ENCODE data around the gene ACER3. TPM values are rescaled to one million over a fixed set of nuclear protein-coding genes. Genes with fewer than 3 reads are reported as not detected.

The ACER3 gene
- polyA plus RNA-seq, 1 donor from 2014 or later: 14.9 TPM

DNA sequence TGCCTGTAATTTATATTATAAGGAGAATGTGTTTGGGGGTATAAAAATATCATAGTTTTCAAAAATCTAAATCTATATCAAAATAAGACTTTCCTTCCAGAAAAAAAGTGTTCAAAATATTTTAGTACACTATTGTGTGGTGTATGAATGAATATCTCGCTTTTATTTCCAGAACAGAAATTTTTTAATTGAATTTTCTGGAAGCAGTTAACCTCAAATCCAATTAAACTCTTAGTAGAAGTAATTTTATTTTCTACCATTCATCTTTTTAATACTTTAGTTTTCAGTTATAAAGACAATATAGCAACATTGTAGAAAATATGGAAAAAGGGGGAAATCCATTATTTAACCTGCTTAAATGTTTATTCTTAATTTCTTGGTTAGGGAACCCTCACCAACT, 58.7 kb downstream of the ACER3 start:
- Histone ChIP-seq H3K79me2 (replicated peaks; ENCODE audit: insufficient read depth, low read length) (no peaks in the 10 kb centered on the region), H3K4me2 (ENCODE audit: low read length) (no peak overlapping the region), H3K27me3 (ENCODE audit: insufficient read depth, low read depth, low read length) (no peaks in the 10 kb centered on the region), H3K9ac (ENCODE audit: low read length) (no peak overlapping the region), H2AFZ (ENCODE audit: low read depth, low read length) (no peak overlapping the region), H4K20me1 (ENCODE audit: insufficient read depth) (no peaks in the 10 kb centered on the region), H3K27ac (ENCODE audit: low read length) (no peak overlapping the region), H3F3A (ENCODE audit: insufficient read depth, low read length, poor library complexity, severe bottlenecking) (no peaks in the 10 kb centered on the region), H3K9me2 (ENCODE audit: insufficient read depth, low read length) (no peaks in the 10 kb centered on the region), H3K4me3 (ENCODE audit: low read length) (no peak overlapping the region), H3K9me3 (ENCODE audit: low read length) (no peaks in the 10 kb centered on the region), H3K36me3 (ENCODE audit: insufficient read depth, low read length) (no peaks in the 10 kb centered on the region)
- no peak for TF ChIP-seq EP300 (conservative IDR thresholded peaks at IDR 0.05; ENCODE audit: poor library complexity, severe bottlenecking)
- TF ChIP-seq TAF1 (IDR thresholded peaks at IDR 0.05; ENCODE audit: low read depth): no peak
- no peak for TF ChIP-seq EZH2 (IDR thresholded peaks at IDR 0.05; ENCODE audit: borderline replicate concordance, insufficient read depth, low read length, poor library complexity, severe bottlenecking)
- no peak for TF ChIP-seq RAD21 (conservative IDR thresholded peaks at IDR 0.05)
- TF ChIP-seq, protein P1, sequence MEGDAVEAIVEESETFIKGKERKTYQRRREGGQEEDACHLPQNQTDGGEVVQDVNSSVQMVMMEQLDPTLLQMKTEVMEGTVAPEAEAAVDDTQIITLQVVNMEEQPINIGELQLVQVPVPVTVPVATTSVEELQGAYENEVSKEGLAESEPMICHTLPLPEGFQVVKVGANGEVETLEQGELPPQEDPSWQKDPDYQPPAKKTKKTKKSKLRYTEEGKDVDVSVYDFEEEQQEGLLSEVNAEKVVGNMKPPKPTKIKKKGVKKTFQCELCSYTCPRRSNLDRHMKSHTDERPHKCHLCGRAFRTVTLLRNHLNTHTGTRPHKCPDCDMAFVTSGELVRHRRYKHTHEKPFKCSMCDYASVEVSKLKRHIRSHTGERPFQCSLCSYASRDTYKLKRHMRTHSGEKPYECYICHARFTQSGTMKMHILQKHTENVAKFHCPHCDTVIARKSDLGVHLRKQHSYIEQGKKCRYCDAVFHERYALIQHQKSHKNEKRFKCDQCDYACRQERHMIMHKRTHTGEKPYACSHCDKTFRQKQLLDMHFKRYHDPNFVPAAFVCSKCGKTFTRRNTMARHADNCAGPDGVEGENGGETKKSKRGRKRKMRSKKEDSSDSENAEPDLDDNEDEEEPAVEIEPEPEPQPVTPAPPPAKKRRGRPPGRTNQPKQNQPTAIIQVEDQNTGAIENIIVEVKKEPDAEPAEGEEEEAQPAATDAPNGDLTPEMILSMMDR (IDR thresholded peaks at IDR 0.05; ENCODE audit: poor library complexity, severe bottlenecking): no peak
- no peak for TF ChIP-seq POLR2AphosphoS5 (IDR thresholded peaks at IDR 0.05)
- TF ChIP-seq SMC3 (conservative IDR thresholded peaks at IDR 0.05; ENCODE audit: poor library complexity): no peak
- TF ChIP-seq, protein P2, sequence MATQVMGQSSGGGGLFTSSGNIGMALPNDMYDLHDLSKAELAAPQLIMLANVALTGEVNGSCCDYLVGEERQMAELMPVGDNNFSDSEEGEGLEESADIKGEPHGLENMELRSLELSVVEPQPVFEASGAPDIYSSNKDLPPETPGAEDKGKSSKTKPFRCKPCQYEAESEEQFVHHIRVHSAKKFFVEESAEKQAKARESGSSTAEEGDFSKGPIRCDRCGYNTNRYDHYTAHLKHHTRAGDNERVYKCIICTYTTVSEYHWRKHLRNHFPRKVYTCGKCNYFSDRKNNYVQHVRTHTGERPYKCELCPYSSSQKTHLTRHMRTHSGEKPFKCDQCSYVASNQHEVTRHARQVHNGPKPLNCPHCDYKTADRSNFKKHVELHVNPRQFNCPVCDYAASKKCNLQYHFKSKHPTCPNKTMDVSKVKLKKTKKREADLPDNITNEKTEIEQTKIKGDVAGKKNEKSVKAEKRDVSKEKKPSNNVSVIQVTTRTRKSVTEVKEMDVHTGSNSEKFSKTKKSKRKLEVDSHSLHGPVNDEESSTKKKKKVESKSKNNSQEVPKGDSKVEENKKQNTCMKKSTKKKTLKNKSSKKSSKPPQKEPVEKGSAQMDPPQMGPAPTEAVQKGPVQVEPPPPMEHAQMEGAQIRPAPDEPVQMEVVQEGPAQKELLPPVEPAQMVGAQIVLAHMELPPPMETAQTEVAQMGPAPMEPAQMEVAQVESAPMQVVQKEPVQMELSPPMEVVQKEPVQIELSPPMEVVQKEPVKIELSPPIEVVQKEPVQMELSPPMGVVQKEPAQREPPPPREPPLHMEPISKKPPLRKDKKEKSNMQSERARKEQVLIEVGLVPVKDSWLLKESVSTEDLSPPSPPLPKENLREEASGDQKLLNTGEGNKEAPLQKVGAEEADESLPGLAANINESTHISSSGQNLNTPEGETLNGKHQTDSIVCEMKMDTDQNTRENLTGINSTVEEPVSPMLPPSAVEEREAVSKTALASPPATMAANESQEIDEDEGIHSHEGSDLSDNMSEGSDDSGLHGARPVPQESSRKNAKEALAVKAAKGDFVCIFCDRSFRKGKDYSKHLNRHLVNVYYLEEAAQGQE (IDR thresholded peaks at IDR 0.05; ENCODE audit: borderline replicate concordance): no peak
- no peak for TF ChIP-seq MXI1 (conservative IDR thresholded peaks at IDR 0.05; ENCODE audit: poor library complexity, severe bottlenecking)

GRCh38 chr11:76919887-76920746, 59.4 kb downstream of the ACER3 start:
- Histone ChIP-seq H3K9me3 (ENCODE audit: low read length) (no peaks in the 10 kb centered on the region), H3K4me3 (ENCODE audit: low read length) (no peak overlapping the region), H3F3A (ENCODE audit: insufficient read depth, low read length, poor library complexity, severe bottlenecking) (no peaks in the 10 kb centered on the region), H3K4me2 (ENCODE audit: low read length) (no peak overlapping the region), H3K27ac (ENCODE audit: low read length) (no peak overlapping the region), H3K9me2 (ENCODE audit: insufficient read depth, low read length) (no peaks in the 10 kb centered on the region), H3K36me3 (ENCODE audit: insufficient read depth, low read length) (no peaks in the 10 kb centered on the region), H3K9ac (ENCODE audit: low read length) (no peak overlapping the region), H3K79me2 (replicated peaks; ENCODE audit: insufficient read depth, low read length) (no peaks in the 10 kb centered on the region), H4K20me1 (ENCODE audit: insufficient read depth) (no peaks in the 10 kb centered on the region), H2AFZ (ENCODE audit: low read depth, low read length) (no peak overlapping the region), H3K27me3 (ENCODE audit: insufficient read depth, low read depth, low read length) (no peaks in the 10 kb centered on the region)
- TF ChIP-seq SMC3 (conservative IDR thresholded peaks at IDR 0.05; ENCODE audit: poor library complexity): peak; percentile 53
- no peak for TF ChIP-seq TAF1 (IDR thresholded peaks at IDR 0.05; ENCODE audit: low read depth)
- TF ChIP-seq RAD21 (conservative IDR thresholded peaks at IDR 0.05): peak; percentile 63
- TF ChIP-seq EZH2 (IDR thresholded peaks at IDR 0.05; ENCODE audit: borderline replicate concordance, insufficient read depth, low read length, poor library complexity, severe bottlenecking): no peak
- TF ChIP-seq, protein P1 (IDR thresholded peaks at IDR 0.05; ENCODE audit: poor library complexity, severe bottlenecking): peak; percentile 78
